ENCODE results near the gene PANK4. TPM values are rescaled to one million over a fixed set of nuclear protein-coding genes. Genes with fewer than 3 reads are reported as not detected.

Gene PANK4
- total and polyA plus RNA-seq, 9 of the 15 experiments (the other 6 are each of a cell fraction or from before 2014, with no cell fraction given), result 0.93 to 55.6 (median 31.5) TPM

GRCh38 chr1:2548068-2548589, 21.7 kb upstream of the PANK4 start (continued):
- no peak for TF ChIP-seq POLR2H (tag; IDR thresholded peaks at IDR 0.05; ENCODE audit: low read depth)
- TF ChIP-seq GATAD2A (IDR thresholded peaks at IDR 0.05), result no peak
- TF ChIP-seq FOXA1 (IDR thresholded peaks at IDR 0.05; ENCODE audit: borderline replicate concordance), result no peak
- TF ChIP-seq ZNF436 (CRISPR knock-in tag; IDR thresholded peaks at IDR 0.05), result no peak
- TF ChIP-seq KDM1A (IDR thresholded peaks at IDR 0.05), result no peak
- 0 out of 2 replicates have a peak, but pooled peaks have one; percentile 58 for TF ChIP-seq LCOR (CRISPR knock-in tag; IDR thresholded peaks at IDR 0.05)
- TF ChIP-seq POLR2A (conservative IDR thresholded peaks at IDR 0.05), result no peak
- TF ChIP-seq ZBTB11 (CRISPR knock-in tag; IDR thresholded peaks at IDR 0.05), result no peak
- TF ChIP-seq E2F5 (CRISPR knock-in tag; IDR thresholded peaks at IDR 0.05), result no peak
- TF ChIP-seq SAFB2 (IDR thresholded peaks at IDR 0.05; ENCODE audit: borderline replicate concordance, low read depth, low read length, severe bottlenecking), result no peak
- TF ChIP-seq FOXJ2 (tag; IDR thresholded peaks at IDR 0.05), result no peak
- no peak for TF ChIP-seq HSF4 (CRISPR knock-in tag; IDR thresholded peaks at IDR 0.05; ENCODE audit: borderline replicate concordance)
- no peak for TF ChIP-seq RNF219 (CRISPR knock-in tag; IDR thresholded peaks at IDR 0.05)
- TF ChIP-seq ZNF408 (CRISPR knock-in tag; IDR thresholded peaks at IDR 0.05; ENCODE audit: low read depth), result no peak
- TF ChIP-seq ZNF57 (CRISPR knock-in tag; IDR thresholded peaks at IDR 0.05), result no peak
- TF ChIP-seq TAF9B (IDR thresholded peaks at IDR 0.05; ENCODE audit: partially characterized antibody), result no peak
- no peak for TF ChIP-seq E2F3 (CRISPR knock-in tag; IDR thresholded peaks at IDR 0.05)
- TF ChIP-seq ARNT (IDR thresholded peaks at IDR 0.05), result no peak
- TF ChIP-seq ZNF253 (CRISPR knock-in tag; conservative IDR thresholded peaks at IDR 0.05), result no peak
- TF ChIP-seq ZBTB26 (CRISPR knock-in tag; IDR thresholded peaks at IDR 0.05), result no peak
- no peak for TF ChIP-seq XRCC3 (IDR thresholded peaks at IDR 0.05)
- no peak for TF ChIP-seq CBFA2T3 (IDR thresholded peaks at IDR 0.05)
- no peak for TF ChIP-seq MTA2 (IDR thresholded peaks at IDR 0.05; ENCODE audit: low read depth)
- no peak for TF ChIP-seq SMAD1 (IDR thresholded peaks at IDR 0.05; ENCODE audit: low read depth, low read length, partially characterized antibody)
